PC-9 (cell line): ENCODE measurements around the gene CYP4Z1. TPM values are rescaled to one million over a fixed set of nuclear protein-coding genes. Genes with fewer than 3 reads are reported as not detected.

ENCODE experiments used
- BruUV-seq: library from RNA; stranded (reverse); fragments of 400-500 nt; replicated peaks from 2 replicates; lab custom pipeline; 2021; lab: Mats Ljungman, UMichigan
- CTCF ChIA-PET: fragments of 300-600 bp; sonication (Branson Sonifier 250); formaldehyde crosslinking; loops from one replicate; lab custom pipeline; 2022; ENCODE audit warnings: antibody characterized with exemption; lab: Charles Lee
- POLR2A ChIA-PET: fragments of 300-600 bp; sonication (Branson Sonifier 250); formaldehyde crosslinking; loops from one replicate; lab custom pipeline; 2022; ENCODE audit warnings: antibody characterized with exemption; ENCODE audit not compliant: unreplicated experiment; lab: Charles Lee
- DNase-seq, 2 experiments: peaks; one replicate each; pipeline versions ENCODE4 v3.0.0 to v3.0.0-alpha.2; 2015 to 2022; ENCODE audit warnings: mixed read lengths in 1 of 2
- H2AFZ ChIP-seq: fragments of 200-600 bp; sonication (generic); 2 replicates; pipeline ENCODE4 v1.8.1; 2017; ENCODE audit warnings: antibody characterized with exemption
- H3F3A ChIP-seq: fragments of 200-600 bp; sonication (generic); 2 replicates; pipeline ENCODE4 v1.8.1; 2017; ENCODE audit warnings: antibody characterized with exemption, mild to moderate bottlenecking, low read depth; ENCODE audit not compliant: insufficient read depth
- H3K27ac ChIP-seq: fragments of 200-600 bp; sonication (generic); 2 replicates; pipeline ENCODE4 v1.6.1; 2016; ENCODE audit warnings: mixed run types
- H3K27me3 ChIP-seq: fragments of 200-600 bp; sonication (generic); 2 replicates; pipeline ENCODE4 v1.6.1; 2016; ENCODE audit warnings: low read depth, mixed run types; ENCODE audit not compliant: insufficient read depth
- H3K36me3 ChIP-seq: fragments of 200-600 bp; sonication (generic); 2 replicates; pipeline ENCODE4 v1.6.1; 2016; ENCODE audit warnings: low read depth, mixed run types
- H3K4me1 ChIP-seq: fragments of 200-600 bp; sonication (generic); replicated peaks from 2 replicates; pipeline ENCODE4 v1.6.1; 2016; ENCODE audit warnings: mixed run types; ENCODE audit not compliant: insufficient read depth
- H3K4me2 ChIP-seq: fragments of 200-600 bp; sonication (generic); 2 replicates; pipeline ENCODE4 v1.6.1; 2017; ENCODE audit warnings: mixed run types
- H3K4me3 ChIP-seq: fragments of 200-600 bp; sonication (generic); 2 replicates; pipeline ENCODE4 v1.6.1; 2016; ENCODE audit warnings: mixed run types
- H3K79me2 ChIP-seq: fragments of 200-600 bp; sonication (generic); 2 replicates; pipeline ENCODE4 v1.6.1; 2017; ENCODE audit warnings: low read depth, mixed run types
- H3K9me2 ChIP-seq: fragments of 200-600 bp; sonication (generic); 2 replicates; pipeline ENCODE4 v1.8.1; 2017; ENCODE audit warnings: mild to moderate bottlenecking; ENCODE audit not compliant: insufficient read depth
- H3K9me3 ChIP-seq: fragments of 200-600 bp; sonication (generic); 2 replicates; pipeline ENCODE4 v1.8.1; 2016; ENCODE audit warnings: low read depth; ENCODE audit not compliant: insufficient read depth
- H4K20me1 ChIP-seq: fragments of 200-600 bp; sonication (generic); 2 replicates; pipeline ENCODE4 v1.8.1; 2017; ENCODE audit not compliant: insufficient read depth
- EZH2 ChIP-seq: fragments of 200-600 bp; sonication (generic); IDR thresholded peaks from 2 replicates; pipeline ENCODE4 v1.8.0; 2017; ENCODE audit warnings: antibody characterized with exemption, low read depth
- intact Hi-C: fragments of 100-400 bp; cut with micrococcal nuclease; formaldehyde crosslinking; loops from one replicate; pipeline ENCODE4 v1.10.0; 2022; ENCODE audit not compliant: unreplicated experiment
- total RNA-seq: library from RNA; stranded (reverse); gene quantifications from 2 replicates; pipeline ENCODE4 v1.2.3, GENCODE V29; 2021
- TF ChIP-seq, protein P1 (sequence below): fragments of 200-600 bp; sonication (generic); conservative IDR thresholded peaks from 2 replicates; pipeline ENCODE4 v1.6.1; 2017; ENCODE audit warnings: mixed run types, antibody characterized with exemption, mild to moderate bottlenecking, moderate library complexity

CYP4Z1 gene
- total RNA-seq, 1 experiment from 2014 or later: not detected

DNA sequence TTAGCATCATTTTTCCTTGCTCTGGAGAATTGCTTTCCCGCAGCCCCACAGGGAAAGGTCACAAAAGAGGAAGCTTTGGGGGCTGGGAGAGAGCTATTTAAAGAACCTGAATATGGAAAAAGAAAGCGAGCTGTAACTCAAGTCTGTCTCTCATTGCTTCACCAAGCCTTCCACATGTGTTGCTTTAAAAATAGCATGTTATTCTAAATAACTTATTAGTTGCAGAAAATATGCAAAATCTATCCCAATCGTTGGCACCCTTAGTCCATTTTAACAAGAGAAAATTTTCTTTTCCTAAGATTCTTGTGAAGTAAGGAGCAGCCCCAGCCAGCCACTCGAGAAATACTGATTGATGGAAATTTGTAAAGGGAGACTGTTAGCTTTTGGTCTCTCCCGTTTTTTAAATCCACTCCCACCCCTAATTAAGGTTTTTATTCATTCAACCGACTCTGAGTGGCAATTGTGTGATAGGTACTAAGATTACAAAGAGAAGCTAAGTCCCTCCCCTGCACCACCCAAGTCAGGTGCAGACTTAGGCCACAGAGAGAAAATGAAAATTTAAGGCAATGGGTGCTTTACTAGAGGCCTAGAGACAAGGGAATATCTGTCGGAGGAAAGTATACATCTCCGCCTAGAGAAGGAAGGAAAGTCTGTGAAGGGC lies 42.8 kb upstream of the CYP4Z1 start:
- no TSS peak for BruUV-seq
- CTCF ChIA-PET: interaction anchor here (0.6 kb wide), 1 partner anchor 184 kb away, joined by 4 read pairs; no protein-coding TSS in a partner anchor
- no peaks in the 10 kb centered on the region for H3K4me1 ChIP-seq
- H3K79me2 ChIP-seq: no peaks in the 10 kb centered on the region
- intact Hi-C loops: no loop called here
- H3K9me2 ChIP-seq: no peaks in the 10 kb centered on the region
- POLR2A ChIA-PET: interaction anchor here (0.7 kb wide), 1 partner anchor 98 kb away, joined by 3 read pairs; no protein-coding TSS in a partner anchor
- DNase-seq: no peak
- TF ChIP-seq EZH2: no peak
- TF ChIP-seq, protein P1, sequence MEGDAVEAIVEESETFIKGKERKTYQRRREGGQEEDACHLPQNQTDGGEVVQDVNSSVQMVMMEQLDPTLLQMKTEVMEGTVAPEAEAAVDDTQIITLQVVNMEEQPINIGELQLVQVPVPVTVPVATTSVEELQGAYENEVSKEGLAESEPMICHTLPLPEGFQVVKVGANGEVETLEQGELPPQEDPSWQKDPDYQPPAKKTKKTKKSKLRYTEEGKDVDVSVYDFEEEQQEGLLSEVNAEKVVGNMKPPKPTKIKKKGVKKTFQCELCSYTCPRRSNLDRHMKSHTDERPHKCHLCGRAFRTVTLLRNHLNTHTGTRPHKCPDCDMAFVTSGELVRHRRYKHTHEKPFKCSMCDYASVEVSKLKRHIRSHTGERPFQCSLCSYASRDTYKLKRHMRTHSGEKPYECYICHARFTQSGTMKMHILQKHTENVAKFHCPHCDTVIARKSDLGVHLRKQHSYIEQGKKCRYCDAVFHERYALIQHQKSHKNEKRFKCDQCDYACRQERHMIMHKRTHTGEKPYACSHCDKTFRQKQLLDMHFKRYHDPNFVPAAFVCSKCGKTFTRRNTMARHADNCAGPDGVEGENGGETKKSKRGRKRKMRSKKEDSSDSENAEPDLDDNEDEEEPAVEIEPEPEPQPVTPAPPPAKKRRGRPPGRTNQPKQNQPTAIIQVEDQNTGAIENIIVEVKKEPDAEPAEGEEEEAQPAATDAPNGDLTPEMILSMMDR: no peak
- H3K4me2 ChIP-seq: no peak overlapping the region
- H4K20me1 ChIP-seq: no peaks in the 10 kb centered on the region
- H3K4me3 ChIP-seq: no peak overlapping the region
- no peaks in the 10 kb centered on the region for H3K9me3 ChIP-seq
- no peaks in the 10 kb centered on the region for H3F3A ChIP-seq
- H3K27ac ChIP-seq: no peak overlapping the region
- no peak overlapping the region for H2AFZ ChIP-seq
- H3K36me3 ChIP-seq: no peaks in the 10 kb centered on the region
- no peaks in the 10 kb centered on the region for H3K27me3 ChIP-seq

DNA sequence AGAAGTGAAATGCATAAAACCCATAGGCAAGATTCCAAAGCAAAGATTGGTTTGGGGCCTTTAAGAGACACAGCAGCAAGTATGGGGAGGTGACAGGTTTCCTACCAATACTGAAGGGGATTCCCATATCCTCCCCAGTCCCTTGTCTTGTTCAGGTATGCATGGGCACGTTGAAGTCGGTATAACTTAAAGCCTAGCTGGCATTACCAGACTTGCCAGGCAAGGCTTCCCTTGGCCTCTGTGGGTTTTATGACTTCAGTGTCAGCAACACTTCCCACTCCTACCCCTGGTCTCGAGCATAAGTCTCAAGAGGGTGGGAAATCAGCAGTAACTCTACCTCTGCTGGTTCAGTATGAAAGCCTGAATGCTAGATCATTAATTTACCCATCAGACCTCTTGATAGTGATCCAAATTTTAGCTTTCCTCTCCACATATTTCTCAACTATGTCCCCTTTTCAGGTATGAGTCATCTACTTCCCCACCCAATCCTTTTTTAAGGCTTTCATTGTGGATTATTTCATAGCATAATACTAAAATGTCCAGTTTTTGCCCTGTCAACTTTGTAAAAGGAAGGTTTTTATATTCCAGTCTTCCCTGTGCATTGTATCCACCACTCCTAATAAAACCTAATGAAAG lies 36.7 kb upstream of the CYP4Z1 start:
- CTCF ChIA-PET: interaction anchor here (0.7 kb wide), 1 partner anchor 649 kb away, joined by 3 read pairs; no protein-coding TSS in a partner anchor
- H3K9me2 ChIP-seq: no peaks in the 10 kb centered on the region
- no peak overlapping the region for H3K27ac ChIP-seq

GRCh38 chr1:47031059-47031458 lies 36.0 kb upstream of the CYP4Z1 start:
- Histone ChIP-seq H2AFZ (no peak overlapping the region), H4K20me1 (no peaks in the 10 kb centered on the region), H3K27ac (no peak overlapping the region), H3K4me2 (peak overlapping the region; percentile 18; the same call in 1 of the 2 replicates), H3K79me2 (no peaks in the 10 kb centered on the region), H3K27me3 (no peaks in the 10 kb centered on the region), H3K4me1 (peaks cover 15% of the 10 kb centered on the region), H3F3A (peaks cover 7% of the 10 kb centered on the region; the same call in 1 of the 2 replicates), H3K36me3 (no peaks in the 10 kb centered on the region), H3K4me3 (no peak overlapping the region), H3K9me2 (no peaks in the 10 kb centered on the region), H3K9me3 (no peaks in the 10 kb centered on the region)
- CTCF ChIA-PET: no interaction called here
- POLR2A ChIA-PET: no interaction called here
- intact Hi-C loops: no loop called here
- TF ChIP-seq EZH2: no peak
- TF ChIP-seq, protein P1: no peak
- DNase-seq: peak in 1 of 2 experiments; percentile 76
- BruUV-seq: no TSS peak

More for the DNA sequence above, 36.7 kb upstream of the CYP4Z1 start:
- no peaks in the 10 kb centered on the region for H3K9me3 ChIP-seq
- no peak for TF ChIP-seq EZH2
- TF ChIP-seq, protein P1: no peak
- no peak overlapping the region for H3K4me3 ChIP-seq
- no peak overlapping the region for H2AFZ ChIP-seq
- H4K20me1 ChIP-seq: no peaks in the 10 kb centered on the region
- peak overlapping the region; percentile 18; the same call in 1 of the 2 replicates for H3K4me2 ChIP-seq
- no peak for DNase-seq
- H3K79me2 ChIP-seq: no peaks in the 10 kb centered on the region
- POLR2A ChIA-PET: no interaction called here
- H3K27me3 ChIP-seq: no peaks in the 10 kb centered on the region
- intact Hi-C loops: no loop called here
- no peaks in the 10 kb centered on the region for H3K36me3 ChIP-seq
- BruUV-seq: no TSS peak
- peaks cover 15% of the 10 kb centered on the region for H3K4me1 ChIP-seq
- H3F3A ChIP-seq: peaks cover 7% of the 10 kb centered on the region; the same call in 1 of the 2 replicates
